ENCODE measurements around the gene VAPA. TPM values are rescaled to one million over a fixed set of nuclear protein-coding genes. Genes with fewer than 3 reads are reported as not detected.

Gene VAPA
- total RNA-seq, 1 donor: 288 TPM

DNA sequence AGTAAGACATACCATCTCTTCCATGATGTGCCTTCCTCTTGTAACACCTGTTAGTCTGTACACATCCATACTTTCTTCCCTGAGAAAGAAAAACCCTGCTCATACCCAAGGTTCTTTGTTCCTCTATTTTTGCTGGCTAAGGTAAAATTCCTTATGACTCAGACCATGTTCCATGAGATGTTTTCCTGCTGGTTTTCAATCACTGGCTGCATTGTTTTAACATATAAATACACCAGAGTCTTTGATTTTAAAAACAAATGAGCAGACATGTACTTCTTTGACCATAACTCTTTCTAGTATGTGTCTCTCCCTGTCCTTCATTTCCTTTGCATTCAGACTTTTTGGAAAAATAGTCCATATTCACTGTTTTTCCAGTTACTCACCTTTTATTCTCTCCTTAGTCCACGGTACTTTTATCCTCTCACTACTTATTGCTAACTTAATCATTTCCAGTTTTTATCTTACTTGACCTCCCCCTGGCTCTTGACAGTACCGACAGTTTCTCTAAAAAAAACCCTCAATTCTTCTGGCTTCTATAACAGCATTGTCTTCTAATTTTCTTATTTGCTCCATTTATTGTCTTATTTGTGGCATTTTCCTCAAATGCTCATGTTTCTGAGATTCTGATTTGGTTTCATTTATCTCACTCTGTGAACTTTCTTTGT lies 4.3 kb downstream of the VAPA start:
- DNase-seq (ENCODE audit: low read depth): no peak
- H3K4me3 ChIP-seq (ENCODE audit: low read depth, low read length): no peak overlapping the region

DNA sequence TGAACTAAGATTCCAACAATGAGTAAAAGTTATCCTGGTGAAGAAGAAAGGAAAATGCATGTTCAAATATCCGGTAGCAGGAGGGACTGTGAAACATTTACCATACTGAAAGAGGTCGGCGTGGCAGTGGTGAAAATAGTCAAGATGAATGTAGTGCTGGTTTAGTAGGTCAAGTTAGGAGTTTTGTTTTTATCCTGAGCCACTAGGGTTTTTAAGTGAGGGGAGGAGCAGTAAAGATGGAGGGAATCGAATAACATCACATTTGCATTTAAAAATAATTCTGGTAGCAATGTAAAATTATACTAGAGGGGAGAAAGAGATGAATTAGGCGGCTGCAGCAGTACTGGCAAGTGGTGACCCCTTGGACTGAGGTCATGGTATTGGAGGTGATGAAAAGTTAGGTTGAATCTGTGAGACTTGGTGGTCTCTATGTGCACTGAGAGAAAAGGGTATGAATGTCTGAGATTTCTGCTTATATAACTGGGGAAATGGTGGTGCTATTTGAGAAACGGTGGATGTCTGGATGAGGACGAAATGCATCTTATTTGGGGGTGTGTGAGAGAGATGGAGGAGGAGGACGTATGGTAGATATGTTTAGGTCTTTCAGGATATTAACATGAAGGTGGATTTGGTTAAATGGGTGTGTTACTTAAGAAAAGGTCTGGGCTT lies 5.9 kb downstream of the VAPA start:
- TF ChIP-seq, protein P1, sequence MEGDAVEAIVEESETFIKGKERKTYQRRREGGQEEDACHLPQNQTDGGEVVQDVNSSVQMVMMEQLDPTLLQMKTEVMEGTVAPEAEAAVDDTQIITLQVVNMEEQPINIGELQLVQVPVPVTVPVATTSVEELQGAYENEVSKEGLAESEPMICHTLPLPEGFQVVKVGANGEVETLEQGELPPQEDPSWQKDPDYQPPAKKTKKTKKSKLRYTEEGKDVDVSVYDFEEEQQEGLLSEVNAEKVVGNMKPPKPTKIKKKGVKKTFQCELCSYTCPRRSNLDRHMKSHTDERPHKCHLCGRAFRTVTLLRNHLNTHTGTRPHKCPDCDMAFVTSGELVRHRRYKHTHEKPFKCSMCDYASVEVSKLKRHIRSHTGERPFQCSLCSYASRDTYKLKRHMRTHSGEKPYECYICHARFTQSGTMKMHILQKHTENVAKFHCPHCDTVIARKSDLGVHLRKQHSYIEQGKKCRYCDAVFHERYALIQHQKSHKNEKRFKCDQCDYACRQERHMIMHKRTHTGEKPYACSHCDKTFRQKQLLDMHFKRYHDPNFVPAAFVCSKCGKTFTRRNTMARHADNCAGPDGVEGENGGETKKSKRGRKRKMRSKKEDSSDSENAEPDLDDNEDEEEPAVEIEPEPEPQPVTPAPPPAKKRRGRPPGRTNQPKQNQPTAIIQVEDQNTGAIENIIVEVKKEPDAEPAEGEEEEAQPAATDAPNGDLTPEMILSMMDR (IDR thresholded peaks at IDR 0.05; ENCODE audit: insufficient read depth, low read depth, low read length): no peak
- DNase-seq (ENCODE audit: low read depth): no peak

More for the DNA sequence above, 4.3 kb downstream of the VAPA start:
- TF ChIP-seq, protein P1 (IDR thresholded peaks at IDR 0.05; ENCODE audit: insufficient read depth, low read depth, low read length): no peak

DNA sequence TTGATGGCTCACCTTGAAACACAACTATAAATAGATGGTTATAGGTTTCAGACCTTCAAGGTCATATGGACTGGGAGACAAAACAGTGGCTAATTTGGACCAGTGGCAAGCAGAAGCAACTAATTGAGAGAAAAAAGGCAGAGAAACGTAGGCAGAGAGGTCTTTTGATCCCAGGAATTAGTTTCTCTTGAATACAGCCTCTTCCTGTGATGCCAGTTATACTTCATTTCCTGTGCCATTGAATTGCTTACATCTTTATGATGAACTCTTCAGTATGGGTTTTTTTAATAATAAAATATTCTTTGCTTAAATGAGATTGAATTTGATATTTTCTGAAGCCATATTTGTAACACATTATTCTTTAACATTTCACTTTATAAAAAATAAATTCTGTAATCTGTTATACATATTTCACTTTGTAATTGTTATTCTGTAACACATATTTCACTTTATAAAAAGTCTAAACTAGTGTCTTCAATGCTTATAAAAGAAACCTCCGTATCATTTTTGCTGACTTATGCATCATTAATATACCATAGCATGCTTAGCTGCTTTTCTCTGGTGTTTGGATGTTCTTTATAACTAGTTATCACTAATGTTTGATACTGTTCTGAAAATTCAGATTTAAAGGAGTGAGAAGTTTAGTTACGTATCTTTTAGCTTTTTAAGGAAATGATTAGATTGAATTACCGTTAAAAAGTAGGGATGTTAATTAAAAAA lies 8.9 kb downstream of the VAPA start:
- H3K4me3 ChIP-seq (ENCODE audit: low read depth, low read length): no peak overlapping the region
- no peak for DNase-seq (ENCODE audit: low read depth)
- TF ChIP-seq, protein P1 (IDR thresholded peaks at IDR 0.05; ENCODE audit: insufficient read depth, low read depth, low read length): no peak

More for the DNA sequence above, 5.9 kb downstream of the VAPA start:
- no peak overlapping the region for H3K4me3 ChIP-seq (ENCODE audit: low read depth, low read length)

DNA sequence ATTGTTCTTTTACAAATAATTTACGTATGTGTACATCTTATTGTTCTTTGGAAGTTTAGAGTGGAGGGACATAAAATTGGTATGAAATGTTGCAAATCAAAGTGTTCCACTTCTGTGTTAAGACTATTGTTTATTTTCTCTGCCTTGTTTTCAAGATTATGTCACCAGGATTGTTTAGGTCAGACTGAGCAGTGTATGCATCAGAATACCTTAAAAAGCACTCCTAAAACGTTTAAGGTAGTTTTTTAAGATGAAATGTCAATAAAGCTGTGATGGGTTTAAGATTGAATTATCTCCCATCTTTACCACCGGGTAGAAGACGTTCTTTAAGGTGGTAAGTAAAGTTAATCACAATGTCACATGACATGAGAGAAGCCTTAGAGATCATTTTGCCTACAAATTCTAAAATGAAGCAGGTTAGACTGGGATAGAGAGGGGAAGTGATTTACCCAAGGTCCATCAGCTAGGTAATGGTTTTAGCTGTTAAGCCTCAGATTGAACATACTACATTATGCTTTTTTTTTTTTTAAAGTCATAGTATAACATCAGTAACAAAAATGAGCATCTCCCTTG lies 10.6 kb downstream of the VAPA start:
- no peak overlapping the region for H3K4me3 ChIP-seq (ENCODE audit: low read depth, low read length)
- no peak for DNase-seq (ENCODE audit: low read depth)
- TF ChIP-seq, protein P1 (IDR thresholded peaks at IDR 0.05; ENCODE audit: insufficient read depth, low read depth, low read length): no peak

DNA sequence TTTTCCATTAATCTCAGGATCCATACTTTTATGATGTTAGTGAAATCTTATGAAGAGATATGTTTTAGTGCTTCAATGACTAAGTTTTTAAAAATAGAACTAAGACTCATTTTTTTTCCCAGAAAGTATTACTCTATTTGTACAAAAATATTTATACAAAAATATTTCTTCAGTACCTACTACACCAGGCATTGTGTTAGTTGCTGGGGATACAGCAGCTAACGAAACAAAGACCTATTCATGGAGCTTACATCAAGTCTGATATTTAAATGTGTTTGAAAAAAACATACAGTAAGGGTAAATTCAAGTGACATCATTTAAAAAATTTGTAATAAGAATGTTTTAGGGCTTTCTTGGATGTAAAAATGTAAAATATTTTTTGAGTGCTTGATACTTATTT lies 11.6 kb downstream of the VAPA start:
- H3K4me3 ChIP-seq (ENCODE audit: low read depth, low read length): no peak overlapping the region
- TF ChIP-seq, protein P1 (IDR thresholded peaks at IDR 0.05; ENCODE audit: insufficient read depth, low read depth, low read length): no peak
- no peak for DNase-seq (ENCODE audit: low read depth)

DNA sequence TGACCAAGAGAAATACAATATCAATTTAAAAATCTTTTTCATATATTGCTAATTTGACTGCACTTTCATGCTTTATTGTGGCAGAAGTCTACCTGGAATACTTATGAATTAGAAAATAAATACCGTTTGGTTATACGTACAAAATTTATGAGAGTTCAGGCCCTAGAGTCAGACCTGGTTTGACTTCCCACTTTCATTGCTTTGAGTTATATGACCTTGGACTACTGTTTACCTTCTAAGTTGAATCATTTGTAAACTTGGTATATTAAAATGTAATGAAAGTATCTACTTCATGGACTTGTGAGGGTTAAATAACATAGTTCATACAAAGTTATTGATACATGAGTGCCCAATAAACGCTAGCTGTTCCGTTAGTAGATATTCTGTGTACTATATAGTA lies 12.0 kb downstream of the VAPA start:
- H3K4me3 ChIP-seq (ENCODE audit: low read depth, low read length): no peak overlapping the region
- TF ChIP-seq, protein P1 (IDR thresholded peaks at IDR 0.05; ENCODE audit: insufficient read depth, low read depth, low read length): no peak
- DNase-seq (ENCODE audit: low read depth): no peak
